ENCODE data around the gene ONECUT1.

GRCh38 chr15:52822475-52822874 lies 32.3 kb upstream of the ONECUT1 start:
- TF ChIP-seq CTCF (IDR thresholded peaks at IDR 0.05; ENCODE audit: low read length): no peak
- no peak for TF ChIP-seq EZH2 (IDR thresholded peaks at IDR 0.05; ENCODE audit: borderline replicate concordance, low read length)

All from OCI-LY1 (cell line).